H1 (cell line): ENCODE results near the gene KLF7. TPM values are rescaled to one million over a fixed set of nuclear protein-coding genes. Genes with fewer than 3 reads are reported as not detected.

ENCODE experiments used
- BCL11A ChIP-seq, 2 experiments: IDR thresholded peaks; one replicate each; pipeline ENCODE4 v1.6.1; 2011; ENCODE audit warnings: low read depth in 2 of 2, low read length in 2 of 2, mild to moderate bottlenecking in 2 of 2
- CREB1 ChIP-seq: IDR thresholded peaks from 2 replicates; pipeline ENCODE4 v1.6.1; 2012; ENCODE audit warnings: inconsistent platforms
- EP300 ChIP-seq, 2 experiments: IDR thresholded peaks; 1 replicate in 1 of 2; 2 replicates in 1 of 2; pipeline ENCODE4 v1.6.1; 2011 to 2012; ENCODE audit warnings: low read depth in 2 of 2, low read length in 2 of 2, mild to moderate bottlenecking in 2 of 2, borderline replicate concordance in 1 of 2, inconsistent platforms in 1 of 2, moderate library complexity in 1 of 2
- SIRT6 ChIP-seq: IDR thresholded peaks from one replicate; pipeline ENCODE4 v1.7.1; 2012; ENCODE audit warnings: low read length, inconsistent platforms
- SP2 ChIP-seq: IDR thresholded peaks from 2 replicates; pipeline ENCODE4 v1.6.1; 2012; ENCODE audit warnings: mild to moderate bottlenecking, low read length, inconsistent platforms
- YY1 ChIP-seq: IDR thresholded peaks from 2 replicates; pipeline ENCODE4 v1.6.1; 2011; ENCODE audit warnings: low read depth, mild to moderate bottlenecking, low read length
- polyA plus RNA-seq, 7 experiments: library from polyadenylated mRNA; depleted of rRNA in 3 of 7; stranded (reverse) in 5 of 7; unstranded in 2 of 7; fragments of >200 nt in 5 of 7; fragments of 200-250 nt in 2 of 7; gene quantifications; 1 replicate in 5 of 7; 2 replicates in 1 of 7; 4 replicates in 1 of 7; pipeline versions ENCODE4 v1.2.1 to v1.2.3, GENCODE V29; 2011 to 2013; ENCODE audit warnings: missing spikeins in 2 of 7, mixed read lengths in 2 of 7
- total RNA-seq: library from RNA; stranded (reverse); fragmentation: NEBNext Ultra II Directional; extraction: Animal tissue kit (Norgen Biotek cat#: 25700); gene quantifications from 2 replicates; pipeline ENCODE4 v1.2.1, GENCODE V29; 2021
- TF ChIP-seq, protein P1 (sequence below): fragments of 300-600 bp; sonication (generic); IDR thresholded peaks from 2 replicates; pipeline ENCODE4 v1.7.1; 2012; ENCODE audit warnings: low read length, moderate library complexity, mild to moderate bottlenecking, inconsistent platforms; ENCODE audit not compliant: insufficient replicate concordance

The KLF7 gene
- total and polyA plus RNA-seq, 2 of the 8 experiments (the other 6 are each of a cell fraction or from before 2014, with no cell fraction given), result 9.6 to 23.3 TPM

DNA sequence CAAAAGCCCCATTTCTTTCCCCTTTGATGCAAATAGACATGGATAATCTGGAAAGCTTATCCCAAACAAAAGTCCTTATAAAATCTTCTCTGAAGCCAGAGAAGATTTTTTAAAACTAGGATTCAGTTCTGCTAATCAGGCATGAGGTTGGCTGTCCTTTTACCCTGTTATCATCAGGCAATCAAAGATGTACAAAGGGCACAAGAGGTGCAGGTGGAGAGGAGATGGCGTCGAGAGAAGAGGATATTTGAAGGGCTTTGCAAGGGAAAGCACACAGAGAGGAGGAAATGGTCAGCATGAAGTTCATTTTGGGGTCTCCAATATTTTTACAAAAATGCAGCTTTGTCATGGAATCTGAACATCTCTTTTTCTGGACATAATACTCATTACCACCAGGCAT lies 88.5 kb downstream of the KLF7 start (continued):
- TF ChIP-seq, protein P1, sequence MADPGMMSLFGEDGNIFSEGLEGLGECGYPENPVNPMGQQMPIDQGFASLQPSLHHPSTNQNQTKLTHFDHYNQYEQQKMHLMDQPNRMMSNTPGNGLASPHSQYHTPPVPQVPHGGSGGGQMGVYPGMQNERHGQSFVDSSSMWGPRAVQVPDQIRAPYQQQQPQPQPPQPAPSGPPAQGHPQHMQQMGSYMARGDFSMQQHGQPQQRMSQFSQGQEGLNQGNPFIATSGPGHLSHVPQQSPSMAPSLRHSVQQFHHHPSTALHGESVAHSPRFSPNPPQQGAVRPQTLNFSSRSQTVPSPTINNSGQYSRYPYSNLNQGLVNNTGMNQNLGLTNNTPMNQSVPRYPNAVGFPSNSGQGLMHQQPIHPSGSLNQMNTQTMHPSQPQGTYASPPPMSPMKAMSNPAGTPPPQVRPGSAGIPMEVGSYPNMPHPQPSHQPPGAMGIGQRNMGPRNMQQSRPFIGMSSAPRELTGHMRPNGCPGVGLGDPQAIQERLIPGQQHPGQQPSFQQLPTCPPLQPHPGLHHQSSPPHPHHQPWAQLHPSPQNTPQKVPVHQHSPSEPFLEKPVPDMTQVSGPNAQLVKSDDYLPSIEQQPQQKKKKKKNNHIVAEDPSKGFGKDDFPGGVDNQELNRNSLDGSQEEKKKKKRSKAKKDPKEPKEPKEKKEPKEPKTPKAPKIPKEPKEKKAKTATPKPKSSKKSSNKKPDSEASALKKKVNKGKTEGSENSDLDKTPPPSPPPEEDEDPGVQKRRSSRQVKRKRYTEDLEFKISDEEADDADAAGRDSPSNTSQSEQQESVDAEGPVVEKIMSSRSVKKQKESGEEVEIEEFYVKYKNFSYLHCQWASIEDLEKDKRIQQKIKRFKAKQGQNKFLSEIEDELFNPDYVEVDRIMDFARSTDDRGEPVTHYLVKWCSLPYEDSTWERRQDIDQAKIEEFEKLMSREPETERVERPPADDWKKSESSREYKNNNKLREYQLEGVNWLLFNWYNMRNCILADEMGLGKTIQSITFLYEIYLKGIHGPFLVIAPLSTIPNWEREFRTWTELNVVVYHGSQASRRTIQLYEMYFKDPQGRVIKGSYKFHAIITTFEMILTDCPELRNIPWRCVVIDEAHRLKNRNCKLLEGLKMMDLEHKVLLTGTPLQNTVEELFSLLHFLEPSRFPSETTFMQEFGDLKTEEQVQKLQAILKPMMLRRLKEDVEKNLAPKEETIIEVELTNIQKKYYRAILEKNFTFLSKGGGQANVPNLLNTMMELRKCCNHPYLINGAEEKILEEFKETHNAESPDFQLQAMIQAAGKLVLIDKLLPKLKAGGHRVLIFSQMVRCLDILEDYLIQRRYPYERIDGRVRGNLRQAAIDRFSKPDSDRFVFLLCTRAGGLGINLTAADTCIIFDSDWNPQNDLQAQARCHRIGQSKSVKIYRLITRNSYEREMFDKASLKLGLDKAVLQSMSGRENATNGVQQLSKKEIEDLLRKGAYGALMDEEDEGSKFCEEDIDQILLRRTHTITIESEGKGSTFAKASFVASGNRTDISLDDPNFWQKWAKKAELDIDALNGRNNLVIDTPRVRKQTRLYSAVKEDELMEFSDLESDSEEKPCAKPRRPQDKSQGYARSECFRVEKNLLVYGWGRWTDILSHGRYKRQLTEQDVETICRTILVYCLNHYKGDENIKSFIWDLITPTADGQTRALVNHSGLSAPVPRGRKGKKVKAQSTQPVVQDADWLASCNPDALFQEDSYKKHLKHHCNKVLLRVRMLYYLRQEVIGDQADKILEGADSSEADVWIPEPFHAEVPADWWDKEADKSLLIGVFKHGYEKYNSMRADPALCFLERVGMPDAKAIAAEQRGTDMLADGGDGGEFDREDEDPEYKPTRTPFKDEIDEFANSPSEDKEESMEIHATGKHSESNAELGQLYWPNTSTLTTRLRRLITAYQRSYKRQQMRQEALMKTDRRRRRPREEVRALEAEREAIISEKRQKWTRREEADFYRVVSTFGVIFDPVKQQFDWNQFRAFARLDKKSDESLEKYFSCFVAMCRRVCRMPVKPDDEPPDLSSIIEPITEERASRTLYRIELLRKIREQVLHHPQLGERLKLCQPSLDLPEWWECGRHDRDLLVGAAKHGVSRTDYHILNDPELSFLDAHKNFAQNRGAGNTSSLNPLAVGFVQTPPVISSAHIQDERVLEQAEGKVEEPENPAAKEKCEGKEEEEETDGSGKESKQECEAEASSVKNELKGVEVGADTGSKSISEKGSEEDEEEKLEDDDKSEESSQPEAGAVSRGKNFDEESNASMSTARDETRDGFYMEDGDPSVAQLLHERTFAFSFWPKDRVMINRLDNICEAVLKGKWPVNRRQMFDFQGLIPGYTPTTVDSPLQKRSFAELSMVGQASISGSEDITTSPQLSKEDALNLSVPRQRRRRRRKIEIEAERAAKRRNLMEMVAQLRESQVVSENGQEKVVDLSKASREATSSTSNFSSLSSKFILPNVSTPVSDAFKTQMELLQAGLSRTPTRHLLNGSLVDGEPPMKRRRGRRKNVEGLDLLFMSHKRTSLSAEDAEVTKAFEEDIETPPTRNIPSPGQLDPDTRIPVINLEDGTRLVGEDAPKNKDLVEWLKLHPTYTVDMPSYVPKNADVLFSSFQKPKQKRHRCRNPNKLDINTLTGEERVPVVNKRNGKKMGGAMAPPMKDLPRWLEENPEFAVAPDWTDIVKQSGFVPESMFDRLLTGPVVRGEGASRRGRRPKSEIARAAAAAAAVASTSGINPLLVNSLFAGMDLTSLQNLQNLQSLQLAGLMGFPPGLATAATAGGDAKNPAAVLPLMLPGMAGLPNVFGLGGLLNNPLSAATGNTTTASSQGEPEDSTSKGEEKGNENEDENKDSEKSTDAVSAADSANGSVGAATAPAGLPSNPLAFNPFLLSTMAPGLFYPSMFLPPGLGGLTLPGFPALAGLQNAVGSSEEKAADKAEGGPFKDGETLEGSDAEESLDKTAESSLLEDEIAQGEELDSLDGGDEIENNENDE, result no peak
- TF ChIP-seq EP300 (IDR thresholded peaks at IDR 0.05; ENCODE audit: borderline replicate concordance in 1 of 2, low read depth in 2 of 2, low read length in 2 of 2) (no peak), BCL11A (IDR thresholded peaks at IDR 0.05; ENCODE audit: low read depth in 2 of 2, low read length in 2 of 2) (no peak), SP2 (no peak), CREB1 (no peak), SIRT6 (no peak), YY1 (no peak)
- TF ChIP-seq, all 59 proteins: peak for 0
